Upper lobe of left lung (tissue), 4 donors: Measurements from ENCODE around the gene RPL38.

ENCODE experiments used
- POLR2A ChIP-seq, 4 donors: fragments of 450-650 bp; IDR thresholded peaks; one replicate each; pipeline ENCODE4 v1.5.1; 2016 to 2017; ENCODE audit warnings: antibody characterized with exemption in 4 of 4, mild to moderate bottlenecking in 2 of 4
- TF ChIP-seq, protein P1 (sequence below), 6 experiments: fragments of 450-650 bp in 4 of 6; fragments of 200-600 bp in 2 of 6; sonication (generic) in 2 of 6; IDR thresholded peaks; one replicate each; pipeline ENCODE4 v1.5.1; 2016 to 2019; ENCODE audit warnings: antibody characterized with exemption in 6 of 6

DNA sequence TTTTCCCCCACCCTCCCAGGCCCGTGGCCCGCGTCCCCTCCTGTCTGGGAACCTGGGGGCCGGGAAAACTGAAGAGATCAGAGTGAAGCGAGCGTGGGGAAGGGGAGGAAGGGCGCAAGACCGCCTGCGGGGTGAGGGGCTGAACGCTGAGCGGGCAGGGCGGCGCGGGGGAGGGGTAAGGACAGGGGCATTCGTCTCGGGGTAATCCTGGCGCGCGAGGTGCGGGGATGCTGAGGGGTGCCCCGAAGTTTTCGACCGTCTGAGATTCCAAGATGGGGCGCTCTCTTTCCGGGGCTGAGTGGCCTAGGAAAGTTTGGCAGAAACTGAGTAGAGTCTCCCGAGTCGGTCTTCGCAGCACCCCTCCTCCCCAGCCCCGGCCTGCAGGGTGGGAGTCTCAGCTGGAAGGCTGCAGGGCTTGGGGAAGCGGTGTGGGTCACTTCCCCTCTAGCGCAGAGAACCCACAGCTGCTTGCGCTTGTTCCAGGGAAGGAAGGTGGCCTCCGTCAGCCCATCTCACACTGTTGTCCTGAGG, 10.4 kb downstream of the RPL38 start:
- TF ChIP-seq, protein P1, sequence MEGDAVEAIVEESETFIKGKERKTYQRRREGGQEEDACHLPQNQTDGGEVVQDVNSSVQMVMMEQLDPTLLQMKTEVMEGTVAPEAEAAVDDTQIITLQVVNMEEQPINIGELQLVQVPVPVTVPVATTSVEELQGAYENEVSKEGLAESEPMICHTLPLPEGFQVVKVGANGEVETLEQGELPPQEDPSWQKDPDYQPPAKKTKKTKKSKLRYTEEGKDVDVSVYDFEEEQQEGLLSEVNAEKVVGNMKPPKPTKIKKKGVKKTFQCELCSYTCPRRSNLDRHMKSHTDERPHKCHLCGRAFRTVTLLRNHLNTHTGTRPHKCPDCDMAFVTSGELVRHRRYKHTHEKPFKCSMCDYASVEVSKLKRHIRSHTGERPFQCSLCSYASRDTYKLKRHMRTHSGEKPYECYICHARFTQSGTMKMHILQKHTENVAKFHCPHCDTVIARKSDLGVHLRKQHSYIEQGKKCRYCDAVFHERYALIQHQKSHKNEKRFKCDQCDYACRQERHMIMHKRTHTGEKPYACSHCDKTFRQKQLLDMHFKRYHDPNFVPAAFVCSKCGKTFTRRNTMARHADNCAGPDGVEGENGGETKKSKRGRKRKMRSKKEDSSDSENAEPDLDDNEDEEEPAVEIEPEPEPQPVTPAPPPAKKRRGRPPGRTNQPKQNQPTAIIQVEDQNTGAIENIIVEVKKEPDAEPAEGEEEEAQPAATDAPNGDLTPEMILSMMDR (IDR thresholded peaks at IDR 0.05): no peak
- no peak for TF ChIP-seq POLR2A (IDR thresholded peaks at IDR 0.05)
